Erythroblast (primary cell): ENCODE results near the gene ATP6V0B.

ENCODE experiments used
- GATA1 ChIP-seq: IDR thresholded peaks from 2 replicates; pipeline ENCODE4 v1.6.1; 2011; ENCODE audit warnings: low read depth, mild to moderate bottlenecking, control low read depth, low read length, moderate library complexity
- POLR2A ChIP-seq: IDR thresholded peaks from 2 replicates; pipeline ENCODE4 v1.6.1; 2011; ENCODE audit warnings: mild to moderate bottlenecking, low read length

- TF ChIP-seq POLR2A, result no peak
- no peak for TF ChIP-seq GATA1
These were observed 40.4 kb upstream of the ATP6V0B start for GRCh38 chr1:43934101-43934985.
